Activated CD4-positive, alpha-beta memory T cell treated with anti-CD3 and anti-CD28 coated beads for 36 hours (primary cell): ENCODE measurements around the gene MVB12B. TPM values are rescaled to one million over a fixed set of nuclear protein-coding genes. Genes with fewer than 3 reads are reported as not detected.

Source experiments
- CTCF ChIA-PET: fragments of 350-600 bp; sonication (Branson Sonifier 250); formaldehyde crosslinking; loops from one replicate; lab custom pipeline; 2021; ENCODE audit warnings: antibody characterized with exemption, inconsistent platforms; lab: Charles Lee
- POLR2A ChIA-PET: fragments of 350-600 bp; sonication (Branson Sonifier 250); formaldehyde crosslinking; loops from one replicate; lab custom pipeline; 2021; ENCODE audit warnings: antibody characterized with exemption; lab: Charles Lee
- DNase-seq: peaks from one replicate; pipeline ENCODE4 v3.0.0-alpha.2; 2020
- H3K27ac Mint-ChIP-seq: one replicate; pipeline ENCODE4 v1.8.0; 2021; ENCODE audit warnings: mixed read lengths
- H3K27me3 Mint-ChIP-seq: one replicate; pipeline ENCODE4 v1.8.0; 2021; ENCODE audit warnings: mixed read lengths
- H3K36me3 Mint-ChIP-seq: one replicate; pipeline ENCODE4 v1.8.0; 2021; ENCODE audit warnings: mixed read lengths
- H3K4me1 Mint-ChIP-seq: one replicate; pipeline ENCODE4 v1.8.0; 2021; ENCODE audit warnings: low read depth, mixed read lengths
- H3K4me3 Mint-ChIP-seq: one replicate; pipeline ENCODE4 v1.8.0; 2021; ENCODE audit warnings: mild to moderate bottlenecking, mixed read lengths
- H3K9me3 Mint-ChIP-seq: one replicate; pipeline ENCODE4 v1.8.0; 2021; ENCODE audit warnings: mixed read lengths
- intact Hi-C: fragments of 100-400 bp; cut with micrococcal nuclease; formaldehyde crosslinking; loops from one replicate; pipeline ENCODE4 v1.15.1; 2023
- total RNA-seq, 2 experiments: library from RNA; stranded (reverse); gene quantifications; one replicate each; pipeline ENCODE4 v1.2.3, GENCODE V29; 2021

The MVB12B gene
- total RNA-seq, 2 experiments from 2014 or later = 1.1 to 1.4 TPM

GRCh38 chr9:126383406-126384046 lies 56.9 kb downstream of the MVB12B start:
- no peak overlapping the region for H3K4me3 Mint-ChIP-seq
- H3K27me3 Mint-ChIP-seq = no peaks in the 10 kb centered on the region
- intact Hi-C loops = no loop called here
- no peaks in the 10 kb centered on the region for H3K9me3 Mint-ChIP-seq
- no peaks in the 10 kb centered on the region for H3K4me1 Mint-ChIP-seq
- H3K27ac Mint-ChIP-seq = no peak overlapping the region
- POLR2A ChIA-PET = no interaction called here
- DNase-seq = no peak
- CTCF ChIA-PET = no interaction called here
- H3K36me3 Mint-ChIP-seq = no peaks in the 10 kb centered on the region

- intact Hi-C loops = no loop called here
- CTCF ChIA-PET = interaction anchor here (1.0 kb wide), 1 partner anchor 14 kb away, joined by 3 read pairs; no protein-coding TSS in a partner anchor
These were observed 58.3 kb downstream of the MVB12B start for GRCh38 chr9:126384926-126385325.

GRCh38 chr9:126386088-126386487 lies 59.5 kb downstream of the MVB12B start:
- no peak overlapping the region for H3K27ac Mint-ChIP-seq
- DNase-seq = no peak
- intact Hi-C loops = no loop called here
- no peak overlapping the region for H3K4me3 Mint-ChIP-seq
- ChIA-PET CTCF (interaction anchor here (1.1 to 1.4 kb wide), 3 partner anchors 10 to 106 kb away, joined by 3 to 4 read pairs (median 3); no protein-coding TSS in a partner anchor), POLR2A (no interaction called here)
- no peaks in the 10 kb centered on the region for H3K4me1 Mint-ChIP-seq
- no peaks in the 10 kb centered on the region for H3K9me3 Mint-ChIP-seq
- H3K27me3 Mint-ChIP-seq = no peaks in the 10 kb centered on the region
- no peaks in the 10 kb centered on the region for H3K36me3 Mint-ChIP-seq

More at GRCh38 chr9:126384926-126385325, 58.3 kb downstream of the MVB12B start:
- no peaks in the 10 kb centered on the region for H3K9me3 Mint-ChIP-seq
- no peak overlapping the region for H3K4me3 Mint-ChIP-seq
- H3K27ac Mint-ChIP-seq = no peak overlapping the region
- H3K4me1 Mint-ChIP-seq = no peaks in the 10 kb centered on the region
- H3K36me3 Mint-ChIP-seq = no peaks in the 10 kb centered on the region
- POLR2A ChIA-PET = no interaction called here
- no peaks in the 10 kb centered on the region for H3K27me3 Mint-ChIP-seq
- DNase-seq = no peak

GRCh38 chr9:126386776-126387175 lies 60.1 kb downstream of the MVB12B start:
- no peak overlapping the region for H3K27ac Mint-ChIP-seq
- H3K4me3 Mint-ChIP-seq = no peak overlapping the region
- no peaks in the 10 kb centered on the region for H3K27me3 Mint-ChIP-seq
- H3K9me3 Mint-ChIP-seq = no peaks in the 10 kb centered on the region
- intact Hi-C loops = no loop called here
- ChIA-PET POLR2A (no interaction called here), CTCF (interaction anchor here (1.1 to 1.4 kb wide), 2 partner anchors 10 to 105 kb away, joined by 3 to 4 read pairs; no protein-coding TSS in a partner anchor)
- DNase-seq = no peak
- no peaks in the 10 kb centered on the region for H3K4me1 Mint-ChIP-seq
- H3K36me3 Mint-ChIP-seq = no peaks in the 10 kb centered on the region

- no peak overlapping the region for H3K27ac Mint-ChIP-seq
- H3K4me3 Mint-ChIP-seq = no peak overlapping the region
- no peak for DNase-seq
- intact Hi-C loops = no loop called here
- ChIA-PET POLR2A (no interaction called here), CTCF (no interaction called here)
- no peaks in the 10 kb centered on the region for H3K9me3 Mint-ChIP-seq
- no peaks in the 10 kb centered on the region for H3K36me3 Mint-ChIP-seq
- no peaks in the 10 kb centered on the region for H3K27me3 Mint-ChIP-seq
- no peaks in the 10 kb centered on the region for H3K4me1 Mint-ChIP-seq
These were observed 62.5 kb downstream of the MVB12B start for GRCh38 chr9:126388964-126389708.

- Mint-ChIP-seq H3K27ac (no peak overlapping the region), H3K4me1 (peaks cover 2% of the 10 kb centered on the region), H3K4me3 (no peak overlapping the region), H3K27me3 (no peaks in the 10 kb centered on the region), H3K36me3 (no peaks in the 10 kb centered on the region), H3K9me3 (no peaks in the 10 kb centered on the region)
- DNase-seq = no peak
- intact Hi-C loops = loop anchor here (10.0 kb wide), 1 partner anchor 985 kb away; no protein-coding TSS in a partner anchor
- ChIA-PET CTCF (no interaction called here), POLR2A (no interaction called here)
These were observed 63.4 kb downstream of the MVB12B start for GRCh38 chr9:126389992-126390391.

DNA sequence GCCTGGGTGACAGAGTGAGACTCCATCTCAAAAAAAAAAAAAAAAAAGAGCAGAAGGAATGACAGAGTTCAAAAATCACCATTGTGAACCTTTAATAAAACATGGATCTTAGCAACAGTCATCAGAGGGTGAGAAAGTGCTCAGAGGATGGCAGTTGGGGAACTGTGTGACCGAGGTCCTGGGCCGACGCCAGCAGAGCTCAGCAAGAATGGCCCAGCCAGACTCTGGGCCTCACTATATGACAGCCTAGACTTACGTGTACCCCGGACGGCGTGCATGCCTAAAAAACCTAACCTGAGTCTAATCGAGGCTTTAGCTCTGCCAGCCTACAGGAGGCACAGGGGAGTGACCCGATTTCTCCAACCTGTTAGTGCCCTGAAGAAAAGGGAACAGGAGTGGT lies 64.3 kb downstream of the MVB12B start:
- no peak overlapping the region for H3K27ac Mint-ChIP-seq
- no peak for DNase-seq
- no peaks in the 10 kb centered on the region for H3K27me3 Mint-ChIP-seq
- ChIA-PET CTCF (no interaction called here), POLR2A (no interaction called here)
- no peaks in the 10 kb centered on the region for H3K36me3 Mint-ChIP-seq
- no peak overlapping the region for H3K4me3 Mint-ChIP-seq
- no peaks in the 10 kb centered on the region for H3K9me3 Mint-ChIP-seq
- intact Hi-C loops = loop anchor here (10.0 kb wide), 1 partner anchor 986 kb away; no protein-coding TSS in a partner anchor
- H3K4me1 Mint-ChIP-seq = peaks cover 9% of the 10 kb centered on the region

DNA sequence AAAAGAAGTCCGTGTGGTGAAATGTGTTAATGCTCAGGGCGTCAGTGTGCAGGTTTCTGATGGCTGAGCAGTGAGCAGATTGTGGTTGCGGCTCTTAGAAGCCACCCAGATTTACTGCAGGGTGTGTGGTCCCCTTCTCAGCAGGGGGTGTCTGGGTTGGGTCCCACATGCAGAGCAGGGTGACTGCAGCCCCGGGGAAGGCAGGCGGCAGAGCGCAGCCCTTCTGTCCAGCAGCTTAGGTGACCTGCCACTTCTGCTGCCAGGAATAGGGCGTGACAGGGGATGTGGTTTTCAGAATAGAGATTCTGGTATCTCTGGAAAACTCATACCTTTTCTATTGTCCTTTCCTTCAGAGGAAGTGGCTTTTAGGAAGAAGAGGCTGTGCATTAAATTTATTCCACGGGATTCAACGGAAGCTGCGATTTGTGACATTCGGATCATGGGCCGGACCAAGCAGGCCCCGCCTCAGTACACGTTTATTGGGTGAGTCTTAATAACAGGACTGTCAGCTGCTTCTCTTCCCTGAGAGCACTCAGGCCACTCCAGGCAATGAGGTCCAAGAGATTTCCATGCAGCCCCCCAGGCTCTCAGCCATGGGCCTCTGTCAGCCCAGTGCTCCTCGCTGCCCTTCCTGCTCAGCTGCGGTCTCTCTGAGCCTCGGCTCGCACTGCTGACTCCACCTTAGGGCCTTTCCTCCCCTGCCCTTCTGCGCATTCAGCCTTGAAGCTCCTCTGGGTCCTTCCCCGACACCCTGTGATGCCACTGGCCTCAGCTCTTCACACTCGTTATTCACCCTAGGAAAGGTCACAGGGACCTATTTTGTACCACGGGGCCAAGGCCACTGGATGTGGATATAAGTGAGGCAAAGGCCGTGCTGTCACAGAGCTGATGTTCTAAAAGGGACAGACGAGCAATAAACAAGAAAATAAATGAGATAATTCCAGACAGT lies 65.4 kb downstream of the MVB12B start:
- H3K4me3 Mint-ChIP-seq = no peak overlapping the region
- ChIA-PET POLR2A (no interaction called here), CTCF (interaction anchor here (2.1 kb wide), 1 partner anchor 99 kb away, joined by 8 read pairs; no protein-coding TSS in a partner anchor)
- intact Hi-C loops = loop anchor here (10.0 kb wide), 1 partner anchor 987 kb away; no protein-coding TSS in a partner anchor
- peaks cover 18% of the 10 kb centered on the region for H3K4me1 Mint-ChIP-seq
- no peaks in the 10 kb centered on the region for H3K36me3 Mint-ChIP-seq
- no peak for DNase-seq
- H3K27me3 Mint-ChIP-seq = no peaks in the 10 kb centered on the region
- H3K9me3 Mint-ChIP-seq = no peaks in the 10 kb centered on the region
- H3K27ac Mint-ChIP-seq = no peak overlapping the region

GRCh38 chr9:126392662-126393371 lies 66.2 kb downstream of the MVB12B start:
- Mint-ChIP-seq H3K4me3 (no peak overlapping the region), H3K36me3 (no peaks in the 10 kb centered on the region), H3K9me3 (no peaks in the 10 kb centered on the region), H3K27me3 (no peaks in the 10 kb centered on the region), H3K27ac (no peak overlapping the region), H3K4me1 (peaks cover 25% of the 10 kb centered on the region)
- ChIA-PET POLR2A (no interaction called here), CTCF (interaction anchor here (2.1 kb wide), 1 partner anchor 98 kb away, joined by 8 read pairs; no protein-coding TSS in a partner anchor)
- intact Hi-C loops = loop anchor here (10.0 kb wide), 1 partner anchor 988 kb away; no protein-coding TSS in a partner anchor
- DNase-seq = no peak

GRCh38 chr9:126393876-126394275 lies 67.2 kb downstream of the MVB12B start:
- Mint-ChIP-seq H3K4me1 (peaks cover 32% of the 10 kb centered on the region), H3K27me3 (no peaks in the 10 kb centered on the region), H3K4me3 (no peak overlapping the region), H3K36me3 (no peaks in the 10 kb centered on the region), H3K27ac (no peak overlapping the region), H3K9me3 (no peaks in the 10 kb centered on the region)
- intact Hi-C loops = loop anchor here (10.0 kb wide), 1 partner anchor 989 kb away; no protein-coding TSS in a partner anchor
- ChIA-PET POLR2A (no interaction called here), CTCF (no interaction called here)
- DNase-seq = no peak

DNA sequence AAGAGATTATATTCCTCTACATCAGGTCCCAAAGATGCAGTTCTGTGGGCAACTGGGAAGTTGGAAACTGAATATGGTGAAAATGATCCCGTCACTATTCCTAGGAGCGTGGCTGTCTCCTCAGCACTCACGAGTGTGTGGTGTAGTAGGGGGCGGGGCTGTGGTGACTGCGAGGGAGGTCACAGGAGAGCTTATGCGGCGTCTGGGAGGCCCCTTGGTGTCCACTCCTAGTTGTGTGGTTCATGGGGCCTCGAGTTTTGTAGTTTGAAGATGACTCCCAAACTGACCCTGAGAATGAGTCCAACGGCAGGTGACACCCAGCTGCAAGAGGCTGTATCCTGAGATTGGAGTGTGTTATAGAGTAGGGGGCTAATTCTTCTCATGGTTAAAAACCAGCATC lies 68.2 kb downstream of the MVB12B start:
- ChIA-PET CTCF (interaction anchor here (6.2 kb wide), 1 partner anchor 92 kb away, joined by 62 read pairs; no protein-coding TSS in a partner anchor), POLR2A (no interaction called here)
- Mint-ChIP-seq H3K36me3 (no peaks in the 10 kb centered on the region), H3K4me1 (peaks cover 32% of the 10 kb centered on the region), H3K4me3 (no peak overlapping the region), H3K27me3 (no peaks in the 10 kb centered on the region), H3K9me3 (no peaks in the 10 kb centered on the region), H3K27ac (no peak overlapping the region)
- intact Hi-C loops = loop anchor here (5.0 to 10.0 kb wide), 3 partner anchors 68 to 990 kb away; partner anchors contain the start of gene MVB12B
- DNase-seq = no peak
